Measurements from ENCODE around the gene RAPGEF4.

Gene RAPGEF4

GRCh38 chr2:172753610-172754009 lies 18.0 kb downstream of the RAPGEF4 start:
- TF ChIP-seq CTCF (IDR thresholded peaks at IDR 0.05; ENCODE audit: low read length, missing control alignments): no peak
- H3K4me3 ChIP-seq (replicated peaks; ENCODE audit: low read depth, low read length): no peak overlapping the region
- DNase-seq (ENCODE audit: low read depth): no peak

GRCh38 chr2:172759441-172759840 lies 23.8 kb downstream of the RAPGEF4 start:
- TF ChIP-seq CTCF (IDR thresholded peaks at IDR 0.05; ENCODE audit: low read length, missing control alignments): no peak
- DNase-seq (ENCODE audit: low read depth): no peak
- H3K4me3 ChIP-seq (replicated peaks; ENCODE audit: low read depth, low read length): no peak overlapping the region

GRCh38 chr2:172761306-172761705 lies 25.7 kb downstream of the RAPGEF4 start:
- H3K4me3 ChIP-seq (replicated peaks; ENCODE audit: low read depth, low read length): no peak overlapping the region
- no peak for TF ChIP-seq CTCF (IDR thresholded peaks at IDR 0.05; ENCODE audit: low read length, missing control alignments)
- no peak for DNase-seq (ENCODE audit: low read depth)

- H3K4me3 ChIP-seq (replicated peaks; ENCODE audit: low read depth, low read length): no peak overlapping the region
- no peak for DNase-seq (ENCODE audit: low read depth)
- no peak for TF ChIP-seq CTCF (IDR thresholded peaks at IDR 0.05; ENCODE audit: low read length, missing control alignments)
These were observed 26.9 kb downstream of the RAPGEF4 start for GRCh38 chr2:172762574-172762973.

- H3K4me3 ChIP-seq (replicated peaks; ENCODE audit: low read depth, low read length): no peak overlapping the region
- no peak for DNase-seq (ENCODE audit: low read depth)
- TF ChIP-seq CTCF (IDR thresholded peaks at IDR 0.05; ENCODE audit: low read length, missing control alignments): no peak
These were observed 27.4 kb downstream of the RAPGEF4 start for GRCh38 chr2:172763079-172763478.

- H3K4me3 ChIP-seq (replicated peaks; ENCODE audit: low read depth, low read length): no peak overlapping the region
- no peak for TF ChIP-seq CTCF (IDR thresholded peaks at IDR 0.05; ENCODE audit: low read length, missing control alignments)
- no peak for DNase-seq (ENCODE audit: low read depth)
These were observed 30.0 kb downstream of the RAPGEF4 start for GRCh38 chr2:172765662-172766061.

GRCh38 chr2:172768401-172768800 lies 32.8 kb downstream of the RAPGEF4 start:
- H3K4me3 ChIP-seq (replicated peaks; ENCODE audit: low read depth, low read length): no peak overlapping the region
- TF ChIP-seq CTCF (IDR thresholded peaks at IDR 0.05; ENCODE audit: low read length, missing control alignments): no peak
- no peak for DNase-seq (ENCODE audit: low read depth)
